OCI-LY7 (cell line): ENCODE measurements around the gene CTNNA3. TPM values are rescaled to one million over a fixed set of nuclear protein-coding genes. Genes with fewer than 3 reads are reported as not detected.

Source experiments
- BruUV-seq: library from RNA; stranded (reverse); fragments of 400-500 nt; replicated peaks from 2 replicates; lab custom pipeline; 2021; lab: Mats Ljungman, UMichigan
- CTCF ChIA-PET: fragments of 300-600 bp; sonication (Branson Sonifier 250); formaldehyde crosslinking; loops from one replicate; lab custom pipeline; 2022; ENCODE audit warnings: antibody characterized with exemption; ENCODE audit not compliant: unreplicated experiment; lab: Charles Lee
- POLR2A ChIA-PET: fragments of 300-600 bp; sonication (Branson Sonifier 250); formaldehyde crosslinking; loops from one replicate; lab custom pipeline; 2022; ENCODE audit warnings: antibody characterized with exemption; lab: Charles Lee
- DNase-seq: peaks from one replicate; pipeline ENCODE4 v3.0.0-alpha.2; 2015; ENCODE audit warnings: low spot score
- H2AFZ ChIP-seq: fragments of 200-600 bp; sonication (generic), shearing (Covaris generic); 2 replicates; pipeline ENCODE4 v1.6.1; 2014; ENCODE audit warnings: mild to moderate bottlenecking, antibody characterized with exemption, low read length, moderate library complexity
- H3K27ac ChIP-seq: fragments of 200-600 bp; sonication (generic); 2 replicates; pipeline ENCODE4 v1.5.1; 2014; ENCODE audit warnings: mixed run types, low read depth, mild to moderate bottlenecking, moderate library complexity, low read length, inconsistent platforms; ENCODE audit not compliant: poor library complexity, severe bottlenecking
- H3K36me3 ChIP-seq: fragments of 200-600 bp; sonication (generic); 2 replicates; pipeline ENCODE4 v1.6.1; 2014; ENCODE audit warnings: mild to moderate bottlenecking, antibody characterized with exemption, low read length, moderate library complexity, mixed read lengths; ENCODE audit not compliant: insufficient read depth
- H3K4me1 ChIP-seq: fragments of 200-600 bp; sonication (generic); 2 replicates; pipeline ENCODE4 v1.5.1; 2014; ENCODE audit warnings: mild to moderate bottlenecking, low read length; ENCODE audit not compliant: insufficient read depth, poor library complexity, severe bottlenecking
- H3K4me2 ChIP-seq: fragments of 200-600 bp; sonication (generic); 2 replicates; pipeline ENCODE4 v1.6.1; 2014; ENCODE audit warnings: mild to moderate bottlenecking, low read length
- H3K4me3 ChIP-seq: fragments of 200-600 bp; sonication (generic); 2 replicates; pipeline ENCODE4 v1.5.1; 2014; ENCODE audit warnings: mild to moderate bottlenecking, low read depth, low read length; ENCODE audit not compliant: poor library complexity, severe bottlenecking
- H3K79me2 ChIP-seq: fragments of 200-600 bp; sonication (generic); 2 replicates; pipeline ENCODE4 v1.6.1; 2016; ENCODE audit warnings: low read depth, mild to moderate bottlenecking, low read length, moderate library complexity, mixed read lengths; ENCODE audit not compliant: insufficient read depth
- H3K9me2 ChIP-seq: fragments of 200-600 bp; sonication (generic); 2 replicates; pipeline ENCODE4 v1.6.1; 2016; ENCODE audit warnings: mild to moderate bottlenecking, low read length, mixed read lengths; ENCODE audit not compliant: insufficient read depth
- H3K9me3 ChIP-seq: fragments of 200-600 bp; sonication (generic); 2 replicates; pipeline ENCODE4 v1.6.1; 2014; ENCODE audit warnings: mild to moderate bottlenecking, mixed run types, low read length, mixed read lengths
- H4K20me1 ChIP-seq: fragments of 200-600 bp; sonication (generic); 2 replicates; pipeline ENCODE4 v1.6.1; 2014; ENCODE audit warnings: mild to moderate bottlenecking, antibody characterized with exemption, low read length, moderate library complexity, mixed read lengths; ENCODE audit not compliant: insufficient read depth
- CTCF ChIP-seq: fragments of 200-600 bp; sonication (generic); conservative IDR thresholded peaks from 2 replicates; pipeline ENCODE4 v1.5.1; 2014; ENCODE audit warnings: mild to moderate bottlenecking, antibody characterized with exemption, low read length, moderate library complexity, mixed read lengths
- EZH2phosphoT487 ChIP-seq: fragments of 200-600 bp; sonication (generic); IDR thresholded peaks from 2 replicates; pipeline ENCODE4 v1.6.1; 2018; ENCODE audit warnings: low read depth, borderline replicate concordance, mild to moderate bottlenecking, mixed run types, antibody characterized with exemption, low read length, moderate library complexity, mixed read lengths
- intact Hi-C: fragments of 100-400 bp; cut with micrococcal nuclease; formaldehyde crosslinking; loops from one replicate; pipeline ENCODE4 v1.10.0; 2022; ENCODE audit not compliant: unreplicated experiment
- total RNA-seq, 2 experiments: library from RNA; depleted of rRNA in 1 of 2; stranded (reverse); fragments of >200 nt in 1 of 2; shearing (Covaris generic) in 1 of 2; gene quantifications; 2 replicates each; pipeline ENCODE4 v1.2.3, GENCODE V29; 2014 to 2022

CTNNA3 gene
- total RNA-seq, 2 experiments from 2014 or later: not detected

- no peak overlapping the region for H3K4me2 ChIP-seq
- TF ChIP-seq EZH2phosphoT487 (no peak), CTCF (no peak)
- H3K27ac ChIP-seq: no peak overlapping the region
- intact Hi-C loops: no loop called here
- ChIA-PET POLR2A (interaction anchor here (0.6 kb wide), 1 partner anchor 487 kb away, joined by 3 read pairs; no protein-coding TSS in a partner anchor), CTCF (no interaction called here)
- no peaks in the 10 kb centered on the region for H4K20me1 ChIP-seq
- H3K79me2 ChIP-seq: no peaks in the 10 kb centered on the region
- no peak for DNase-seq
- H3K4me1 ChIP-seq: no peaks in the 10 kb centered on the region
- no peaks in the 10 kb centered on the region for H3K9me2 ChIP-seq
- H3K4me3 ChIP-seq: no peak overlapping the region
- no TSS peak for BruUV-seq
- H2AFZ ChIP-seq: peak overlapping the region; percentile 86; the same call in 1 of the 2 replicates
- H3K36me3 ChIP-seq: no peaks in the 10 kb centered on the region
- no peaks in the 10 kb centered on the region for H3K9me3 ChIP-seq
Measured at GRCh38 chr10:66180021-66180420, 1516.0 kb downstream of the CTNNA3 start.

- H3K36me3 ChIP-seq: no peaks in the 10 kb centered on the region
- no peak for DNase-seq
- ChIA-PET POLR2A (interaction anchor here (1.4 kb wide), 1 partner anchor 9 kb away, joined by 5 read pairs; no protein-coding TSS in a partner anchor), CTCF (no interaction called here)
- H3K4me3 ChIP-seq: no peak overlapping the region
- no peak overlapping the region for H3K4me2 ChIP-seq
- no peaks in the 10 kb centered on the region for H3K79me2 ChIP-seq
- no peaks in the 10 kb centered on the region for H3K9me2 ChIP-seq
- TF ChIP-seq EZH2phosphoT487 (no peak), CTCF (no peak)
- H3K4me1 ChIP-seq: no peaks in the 10 kb centered on the region
- no peaks in the 10 kb centered on the region for H4K20me1 ChIP-seq
- intact Hi-C loops: no loop called here
- BruUV-seq: no TSS peak
- no peak overlapping the region for H3K27ac ChIP-seq
- no peak overlapping the region for H2AFZ ChIP-seq
- no peaks in the 10 kb centered on the region for H3K9me3 ChIP-seq
Measured at GRCh38 chr10:66176772-66177171, 1519.2 kb downstream of the CTNNA3 start.

GRCh38 chr10:66167816-66168215, 1528.2 kb downstream of the CTNNA3 start:
- no peaks in the 10 kb centered on the region for H3K4me1 ChIP-seq
- BruUV-seq: no TSS peak
- H3K4me3 ChIP-seq: no peak overlapping the region
- no peaks in the 10 kb centered on the region for H3K79me2 ChIP-seq
- intact Hi-C loops: no loop called here
- H3K4me2 ChIP-seq: no peak overlapping the region
- H3K9me3 ChIP-seq: no peaks in the 10 kb centered on the region
- no peak overlapping the region for H2AFZ ChIP-seq
- H3K27ac ChIP-seq: no peak overlapping the region
- no peak for TF ChIP-seq CTCF
- no peak for TF ChIP-seq EZH2phosphoT487
- CTCF ChIA-PET: no interaction called here
- H3K36me3 ChIP-seq: no peaks in the 10 kb centered on the region
- POLR2A ChIA-PET: interaction anchor here (0.6 to 1.5 kb wide), 2 partner anchors 9 to 84 kb away, joined by 4 to 5 read pairs; no protein-coding TSS in a partner anchor
- DNase-seq: no peak
- no peaks in the 10 kb centered on the region for H4K20me1 ChIP-seq
- H3K9me2 ChIP-seq: no peaks in the 10 kb centered on the region
